A172 (cell line): ENCODE results near the gene SPTSSB. TPM values are rescaled to one million over a fixed set of nuclear protein-coding genes. Genes with fewer than 3 reads are reported as not detected.
A peak's percentile ranks its signal among the peaks of the same experiment; 100 is the strongest.

Source experiments
- DNase-seq: peaks from one replicate; pipeline ENCODE4 v3.0.0-alpha.2; 2015; ENCODE audit warnings: low spot score
- total RNA-seq: library from RNA; depleted of rRNA; stranded (reverse); fragments of >200 nt; shearing (Covaris generic); gene quantifications from 2 replicates; pipeline ENCODE4 v1.2.3, GENCODE V29; 2014

Gene SPTSSB
- total RNA-seq, 1 experiment from 2014 or later = not detected

GRCh38 chr3:161392853-161393252, 21.5 kb upstream of the SPTSSB start:
- DNase-seq = no peak

- no peak for DNase-seq
Observed at GRCh38 chr3:161390200-161390599, 18.9 kb upstream of the SPTSSB start.

DNA sequence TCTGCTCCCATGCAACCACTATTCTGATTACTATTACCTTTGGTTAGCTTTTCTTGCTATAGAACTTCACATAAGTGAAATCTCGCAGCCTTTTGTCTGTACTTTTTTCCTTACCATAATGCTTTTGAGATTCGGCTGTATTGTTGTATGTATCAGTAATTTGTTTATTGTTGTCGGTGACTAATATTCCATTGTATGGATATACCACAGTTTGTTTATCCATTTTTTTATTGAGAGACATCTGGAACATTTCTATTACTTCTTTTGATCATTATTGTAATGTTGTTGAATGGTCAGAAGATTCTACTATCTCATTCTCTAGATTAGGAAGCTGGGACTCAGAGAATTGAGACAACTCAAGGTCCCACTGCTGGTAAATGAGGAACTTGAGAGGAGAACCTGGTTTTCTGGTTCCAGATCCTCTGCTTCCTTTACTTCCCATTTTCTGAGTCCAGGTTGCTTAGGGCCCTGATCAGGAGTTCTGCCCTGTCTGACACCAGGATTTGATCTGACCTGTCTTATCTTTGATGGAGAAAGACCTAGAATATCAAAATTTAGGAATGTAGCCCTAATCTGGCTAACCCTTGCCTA, 18.2 kb upstream of the SPTSSB start:
- no peak for DNase-seq

- no peak for DNase-seq
Observed at GRCh38 chr3:161388855-161389254, 17.5 kb upstream of the SPTSSB start.

GRCh38 chr3:161386991-161387770, 15.9 kb upstream of the SPTSSB start:
- DNase-seq = no peak

DNA sequence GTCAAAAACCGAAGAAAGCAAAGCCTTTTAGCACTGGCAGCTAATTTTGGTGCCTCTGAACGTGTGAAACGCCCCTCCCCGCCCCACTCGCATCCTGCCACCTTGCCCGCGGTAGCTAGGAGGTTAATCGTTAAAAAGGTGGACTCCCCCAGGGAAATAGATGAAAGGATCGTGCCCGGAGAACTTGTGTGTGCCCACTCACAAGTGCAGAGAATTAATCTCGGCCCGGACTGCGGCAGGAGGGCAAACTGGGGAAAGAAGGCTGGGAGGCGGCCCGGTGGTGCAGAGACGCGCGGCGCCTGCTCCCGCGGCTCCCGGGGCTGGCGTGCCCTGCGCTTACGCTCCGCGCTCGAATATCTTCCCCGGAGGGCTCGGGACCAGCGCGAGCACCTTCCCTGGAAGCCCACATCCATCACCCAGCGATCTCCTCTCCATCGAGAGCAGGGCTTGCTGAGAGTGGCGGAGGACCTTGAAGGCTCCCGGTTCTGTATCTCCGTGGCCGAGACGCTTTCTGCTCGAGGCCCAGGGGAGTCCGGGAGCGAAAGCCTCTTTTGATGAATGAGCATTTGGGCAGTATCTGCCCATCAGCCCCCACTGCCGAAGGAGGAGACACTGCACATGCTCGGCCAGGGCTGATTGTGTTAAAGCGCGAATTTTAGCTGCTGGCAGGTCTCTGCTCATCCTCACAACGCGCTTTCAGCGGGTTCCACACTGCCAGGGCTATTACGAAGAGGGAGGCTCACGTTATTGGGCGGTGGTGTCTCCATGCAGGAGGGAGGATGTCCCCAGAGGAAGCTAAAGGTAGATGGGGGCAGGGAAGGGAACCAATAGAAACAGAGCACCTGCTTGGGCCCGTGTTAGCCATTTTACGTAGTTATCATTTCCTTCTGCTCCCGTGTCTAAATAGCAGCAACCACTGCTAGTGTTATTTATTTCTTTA, 1.3 kb upstream of the SPTSSB start:
- DNase-seq = no peak

DNA sequence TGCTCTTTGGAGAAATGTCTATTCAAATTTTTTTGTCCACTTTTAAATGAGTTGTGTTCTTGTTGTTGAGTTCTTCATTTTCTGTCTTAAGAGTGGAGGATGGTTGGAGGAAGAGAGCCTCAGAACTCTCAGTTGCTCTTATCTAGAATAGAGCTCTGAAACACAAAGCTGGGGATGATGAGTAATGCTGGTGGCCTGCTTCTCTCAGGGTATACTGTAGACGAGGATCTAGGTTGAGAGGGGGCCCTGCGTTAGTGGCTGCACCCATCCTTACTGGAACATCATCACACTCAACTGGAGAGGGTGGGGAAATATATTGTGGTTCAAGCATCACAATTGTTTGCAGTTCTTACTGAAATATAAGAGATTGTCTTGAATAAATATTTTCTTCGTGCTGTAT, 1.8 kb downstream of the SPTSSB start:
- no peak for DNase-seq

DNA sequence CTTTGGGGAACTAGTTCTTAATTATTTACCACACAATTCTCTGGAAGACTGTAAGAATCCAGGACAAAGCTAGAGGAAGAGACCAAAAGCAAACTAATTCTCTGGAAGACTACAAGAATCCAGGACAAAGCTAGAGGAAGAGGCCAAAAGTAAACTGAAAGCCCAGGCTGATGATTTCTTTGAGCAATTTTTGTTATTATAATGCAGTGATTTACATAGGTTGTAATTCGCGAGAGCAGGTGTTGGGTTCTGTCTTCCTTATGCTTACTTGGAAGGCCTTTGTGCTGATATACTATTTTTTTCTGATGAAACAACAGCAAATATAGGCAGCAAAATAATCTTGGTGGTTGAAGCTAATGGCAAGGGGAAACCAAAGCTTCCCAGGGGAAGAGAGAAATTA, 5.2 kb downstream of the SPTSSB start:
- no peak for DNase-seq

GRCh38 chr3:161358488-161358887, 12.8 kb downstream of the SPTSSB start:
- no peak for DNase-seq

DNA sequence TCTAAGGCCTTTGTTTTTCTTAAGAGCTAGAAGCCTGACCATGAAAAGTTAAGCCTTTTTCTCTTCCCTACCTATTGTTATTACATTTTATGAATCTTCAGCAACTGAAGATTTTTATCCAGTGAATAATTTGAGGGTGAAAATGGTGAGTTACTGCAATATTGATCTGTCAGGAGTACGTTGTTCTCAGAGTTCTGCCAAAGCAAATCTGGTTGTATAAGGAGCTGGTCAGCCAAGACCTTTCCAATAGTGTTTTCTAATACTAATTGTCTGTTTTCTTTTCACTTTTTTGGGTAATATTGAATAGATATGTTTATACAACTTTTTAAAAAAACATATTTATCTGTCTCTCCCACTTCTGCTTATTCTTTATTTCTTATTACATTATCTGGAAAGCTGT, 15.0 kb downstream of the SPTSSB start:
- no peak for DNase-seq

GRCh38 chr3:161355508-161355907, 15.8 kb downstream of the SPTSSB start:
- no peak for DNase-seq

DNA sequence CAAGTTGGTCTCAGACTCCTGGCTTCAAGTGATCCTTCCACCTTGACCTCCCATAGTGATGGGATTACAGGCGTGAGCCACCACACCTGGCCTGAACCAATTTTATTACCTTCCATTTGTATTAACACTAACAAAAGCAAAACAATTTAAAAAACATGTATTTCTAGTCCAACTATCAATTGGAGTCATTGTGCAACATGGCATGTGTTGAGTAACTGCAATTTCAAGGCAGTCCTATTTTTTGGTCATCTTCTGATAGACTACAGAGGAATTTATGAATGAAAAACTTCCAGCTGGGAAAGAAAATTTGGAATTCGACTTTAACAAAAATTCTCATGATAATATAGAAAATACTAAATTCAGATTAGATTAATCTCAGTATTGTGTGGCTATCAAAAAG, 16.8 kb downstream of the SPTSSB start:
- DNase-seq = no peak

DNA sequence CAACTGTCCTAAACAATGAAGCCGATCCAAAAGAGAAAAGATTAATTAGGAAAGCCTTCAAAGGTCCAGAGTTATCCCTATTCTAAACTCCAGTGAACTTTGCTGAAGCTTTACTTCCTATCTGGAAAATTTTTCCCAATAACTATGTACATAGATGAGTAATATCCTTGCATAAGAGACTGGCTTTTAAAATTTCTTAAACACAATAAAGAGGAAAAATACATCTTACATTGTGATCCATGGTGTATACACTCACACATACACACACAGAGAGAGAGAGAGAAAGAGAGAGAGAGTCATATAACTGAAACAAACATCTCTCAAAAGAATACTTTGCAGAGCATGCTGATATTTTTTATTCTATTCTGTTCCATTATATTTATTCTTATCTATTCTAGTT, 20.0 kb downstream of the SPTSSB start:
- no peak for DNase-seq

- no peak for DNase-seq
Observed at GRCh38 chr3:161350916-161351315, 20.4 kb downstream of the SPTSSB start.

DNA sequence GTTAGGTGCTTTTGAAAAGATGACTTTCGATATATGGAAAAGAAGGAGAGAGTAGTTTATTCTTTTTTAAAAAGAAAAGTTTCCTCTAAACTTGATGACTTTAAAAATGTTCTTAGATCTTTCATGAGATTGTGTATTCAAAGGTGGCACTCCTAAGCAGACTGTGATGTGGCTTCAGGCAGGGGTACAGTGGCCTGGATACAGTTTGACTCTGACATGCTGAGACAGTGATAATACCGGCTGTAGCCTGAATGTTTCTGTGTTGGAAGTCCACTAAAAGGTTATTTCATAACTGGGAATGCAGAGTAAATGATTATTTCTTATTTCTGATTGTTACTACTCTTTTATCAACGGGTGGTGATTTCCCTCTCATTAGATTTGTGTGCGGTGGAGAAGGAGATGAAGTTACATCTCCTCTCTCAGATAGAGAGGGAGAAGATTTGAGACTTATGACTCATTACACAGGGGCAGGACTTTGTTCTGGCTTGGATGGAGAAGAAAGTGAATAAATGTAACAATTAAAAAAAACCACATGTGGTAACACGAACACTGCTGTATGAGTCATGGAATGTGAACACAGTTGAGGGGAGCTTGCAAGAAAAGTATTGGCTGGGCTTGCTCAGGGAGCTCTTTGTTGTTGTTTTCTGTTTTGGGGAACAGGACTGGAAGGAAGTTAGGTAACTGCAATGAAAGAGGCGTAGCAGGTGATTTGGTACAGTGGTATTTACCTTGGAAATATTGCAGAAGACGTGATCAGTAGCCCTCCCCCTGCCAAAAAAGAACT, 21.6 kb downstream of the SPTSSB start:
- DNase-seq = peak; percentile 89

DNA sequence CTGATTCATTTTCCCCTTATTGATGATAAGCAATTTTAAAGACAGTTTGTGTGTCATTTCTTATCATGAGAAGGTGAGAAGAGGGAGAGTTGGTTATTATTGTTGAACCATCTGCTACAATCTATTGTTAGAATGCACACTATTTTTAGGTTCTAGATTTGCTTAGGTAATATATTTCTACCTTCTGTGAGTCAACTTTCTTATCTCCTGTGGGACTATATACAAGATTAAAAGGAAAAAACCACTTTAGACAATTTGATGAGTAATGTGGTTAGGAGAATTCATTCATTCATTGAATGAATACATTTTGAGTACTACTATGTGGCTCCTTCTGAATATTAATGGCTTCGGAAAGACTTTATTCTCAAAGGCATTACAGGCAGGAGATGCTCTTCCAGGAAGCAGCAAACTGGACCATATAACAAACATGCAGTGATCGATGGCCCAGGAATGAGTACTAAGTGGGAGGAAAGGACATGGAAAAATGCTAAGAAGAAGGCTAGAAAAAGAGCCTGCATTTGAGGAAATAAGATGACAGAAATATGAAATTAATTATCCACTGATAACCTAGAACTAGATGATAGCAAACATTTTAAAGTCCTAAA, 22.4 kb downstream of the SPTSSB start:
- peak; percentile 50 for DNase-seq

DNA sequence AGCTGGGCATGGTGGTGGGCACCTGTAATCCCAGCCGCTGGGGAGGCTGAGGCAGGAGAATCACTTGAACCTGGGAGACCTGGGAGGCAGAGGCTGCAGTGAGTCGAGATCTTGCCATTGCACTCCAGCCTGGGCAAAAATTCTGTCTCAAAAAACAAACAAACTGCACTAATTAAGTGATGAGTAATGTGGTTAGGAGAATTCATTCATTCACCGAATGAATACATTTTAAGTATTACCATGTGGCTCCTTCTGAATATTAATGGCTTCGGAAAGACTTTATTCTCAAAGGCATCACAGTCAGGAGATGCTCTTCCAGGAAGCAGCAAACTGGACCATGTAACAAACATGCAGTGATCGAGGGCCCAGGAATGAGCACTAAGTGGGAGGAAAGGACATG, 23.6 kb downstream of the SPTSSB start:
- DNase-seq = no peak

- DNase-seq = no peak
Observed at GRCh38 chr3:161345023-161345422, 26.3 kb downstream of the SPTSSB start.

- no peak for DNase-seq
Observed at GRCh38 chr3:161343986-161344385, 27.3 kb downstream of the SPTSSB start.

DNA sequence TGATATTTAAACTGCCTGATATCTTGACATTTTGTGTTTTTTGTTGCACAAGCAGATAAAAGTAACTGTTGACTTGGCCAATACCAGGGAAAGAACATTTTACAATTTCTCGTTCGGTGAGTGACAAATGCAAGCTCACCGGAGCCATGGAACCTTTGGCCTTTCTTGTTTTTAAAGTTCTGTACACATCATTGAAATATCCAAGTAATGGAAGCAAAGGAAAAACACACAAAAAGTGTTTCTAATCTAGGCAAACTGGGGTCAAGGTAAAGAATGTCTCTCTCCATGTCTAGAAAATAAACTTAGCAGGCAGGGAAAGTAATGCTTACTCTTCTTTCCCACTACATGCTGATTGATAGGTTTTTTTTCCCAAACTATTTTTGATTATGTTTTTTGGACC, 27.8 kb downstream of the SPTSSB start:
- DNase-seq = no peak

- DNase-seq = no peak
Observed at GRCh38 chr3:161342629-161343028, 28.7 kb downstream of the SPTSSB start.
